ELR (cell line): ENCODE data around the gene ZNF648.
A peak's percentile ranks its signal among the peaks of the same experiment; 100 is the strongest.
"Not testable (repeated sequence)": the region's sequence is repeated elsewhere in the genome, so short reads cannot be mapped to it uniquely, and the experiment has no call there.

Experiments used
- DNase-seq: peaks from one replicate; pipeline ENCODE4 v3.0.0-alpha.2; 2015; ENCODE audit warnings: low read depth

Gene ZNF648

GRCh38 chr1:182061594-182061993 is at the start of gene ZNF648:
Gene ZNF648, minus strand, starts transcription at chr1:182061712. Its CDS starts 3,702 bp downstream, at chr1:182058010.
- DNase-seq: no peak

GRCh38 chr1:182110635-182111034 is 49.1 kb upstream of the ZNF648 start:
- DNase-seq: no peak

GRCh38 chr1:182109771-182110170 is 48.3 kb upstream of the ZNF648 start:
- no peak for DNase-seq

- no peak for DNase-seq
Observed at GRCh38 chr1:182107209-182107608, 45.7 kb upstream of the ZNF648 start.

- DNase-seq: no peak
Observed at GRCh38 chr1:182102043-182102416, 40.5 kb upstream of the ZNF648 start.

GRCh38 chr1:182101415-182102042 is 40.0 kb upstream of the ZNF648 start:
- no peak for DNase-seq

GRCh38 chr1:182098301-182098700 is 36.8 kb upstream of the ZNF648 start:
- DNase-seq: no peak

GRCh38 chr1:182095946-182096345 is 34.4 kb upstream of the ZNF648 start:
- no peak for DNase-seq

- not testable (repeated sequence) for DNase-seq
Observed at GRCh38 chr1:182094514-182095005, 33.0 kb upstream of the ZNF648 start.

- no peak for DNase-seq
Observed at GRCh38 chr1:182093781-182094180, 32.3 kb upstream of the ZNF648 start.

- DNase-seq: no peak
Observed at GRCh38 chr1:182092336-182092735, 30.8 kb upstream of the ZNF648 start.

GRCh38 chr1:182091083-182091482 is 29.6 kb upstream of the ZNF648 start:
- DNase-seq: no peak

GRCh38 chr1:182087719-182088350 is 26.3 kb upstream of the ZNF648 start:
- DNase-seq: no peak

- DNase-seq: no peak
Observed at GRCh38 chr1:182087304-182087703, 25.8 kb upstream of the ZNF648 start.

GRCh38 chr1:182086620-182087019 is 25.1 kb upstream of the ZNF648 start:
- no peak for DNase-seq

- no peak for DNase-seq
Observed at GRCh38 chr1:182086136-182086535, 24.6 kb upstream of the ZNF648 start.

GRCh38 chr1:182085726-182086125 is 24.2 kb upstream of the ZNF648 start:
- DNase-seq: no peak

GRCh38 chr1:182084487-182085316 is 23.2 kb upstream of the ZNF648 start:
- peak; percentile 62 for DNase-seq

- no peak for DNase-seq
Observed at GRCh38 chr1:182083851-182084486, 22.5 kb upstream of the ZNF648 start.

- DNase-seq: peak; percentile 36
Observed at GRCh38 chr1:182080955-182081582, 19.6 kb upstream of the ZNF648 start.

- DNase-seq: no peak
Observed at GRCh38 chr1:182080040-182080439, 18.5 kb upstream of the ZNF648 start.

GRCh38 chr1:182071924-182072323 is 10.4 kb upstream of the ZNF648 start:
- DNase-seq: no peak
